NCI-H748 (cell line): Measurements from ENCODE around the gene CDH23.

ENCODE experiments used
- DNase-seq: peaks from one replicate; lab custom pipeline; 2025; ENCODE audit not compliant: unreplicated experiment; lab: John Stamatoyannopoulos, UW

CDH23 gene

GRCh38 chr10:71615538-71616329 is 219.0 kb downstream of the CDH23 start:
- DNase-seq = no peak

GRCh38 chr10:71616817-71617654 is 220.3 kb downstream of the CDH23 start:
- no peak for DNase-seq

GRCh38 chr10:71618176-71618575 is 221.5 kb downstream of the CDH23 start:
- no peak for DNase-seq

- DNase-seq = no peak
These were observed 221.9 kb downstream of the CDH23 start for GRCh38 chr10:71618598-71618997.

- DNase-seq = no peak
These were observed 223.9 kb downstream of the CDH23 start for GRCh38 chr10:71620642-71621041.

GRCh38 chr10:71621231-71622153 is 224.8 kb downstream of the CDH23 start:
- DNase-seq = no peak

GRCh38 chr10:71622154-71622526 is 225.4 kb downstream of the CDH23 start:
- DNase-seq = no peak

- DNase-seq = no peak
These were observed 225.9 kb downstream of the CDH23 start for GRCh38 chr10:71622616-71623015.

- DNase-seq = no peak
These were observed 226.6 kb downstream of the CDH23 start for GRCh38 chr10:71623098-71623985.

GRCh38 chr10:71623986-71624291 is 227.2 kb downstream of the CDH23 start:
- DNase-seq = no peak

- no peak for DNase-seq
These were observed 228.9 kb downstream of the CDH23 start for GRCh38 chr10:71625445-71626175.

- DNase-seq = no peak
These were observed 230.7 kb downstream of the CDH23 start for GRCh38 chr10:71627230-71627939.

GRCh38 chr10:71627956-71628355 is 231.2 kb downstream of the CDH23 start:
- no peak for DNase-seq

- no peak for DNase-seq
These were observed 232.4 kb downstream of the CDH23 start for GRCh38 chr10:71629131-71629530.

GRCh38 chr10:71630168-71630567 is 233.4 kb downstream of the CDH23 start:
- DNase-seq = no peak

- DNase-seq = no peak
These were observed 234.5 kb downstream of the CDH23 start for GRCh38 chr10:71631007-71631861.

- DNase-seq = no peak
These were observed 235.6 kb downstream of the CDH23 start for GRCh38 chr10:71632200-71632820.
